H9 (cell line): ENCODE results near the gene PLD4. TPM values are rescaled to one million over a fixed set of nuclear protein-coding genes. Genes with fewer than 3 reads are reported as not detected.

Experiments
- DNase-seq: peaks from one replicate; pipeline ENCODE4 v3.0.0-alpha.2; 2017
- H2AFZ ChIP-seq: one replicate; pipeline ENCODE4 v1.6.1; 2013; ENCODE audit warnings: mild to moderate bottlenecking, low read length, control low read depth, moderate library complexity
- H2AK5ac ChIP-seq: 2 replicates; pipeline ENCODE4 v1.6.1; 2013; ENCODE audit warnings: low read length, control low read depth, mixed read lengths; ENCODE audit not compliant: insufficient read length
- H2BK120ac ChIP-seq: one replicate; pipeline ENCODE4 v1.6.1; 2013; ENCODE audit warnings: low read depth, mild to moderate bottlenecking, low read length, control low read depth, inconsistent platforms; ENCODE audit not compliant: poor library complexity, severe bottlenecking
- H2BK12ac ChIP-seq: 2 replicates; pipeline ENCODE4 v1.6.1; 2013; ENCODE audit warnings: low read length, control low read depth, mixed read lengths, low read depth; ENCODE audit not compliant: insufficient read length
- H2BK15ac ChIP-seq: 2 replicates; pipeline ENCODE4 v1.6.1; 2013; ENCODE audit warnings: low read depth, low read length, control low read depth
- H2BK20ac ChIP-seq: one replicate; pipeline ENCODE4 v1.6.1; 2013; ENCODE audit warnings: low read depth, mild to moderate bottlenecking, low read length, control low read depth, inconsistent platforms; ENCODE audit not compliant: poor library complexity, severe bottlenecking
- H2BK5ac ChIP-seq: 2 replicates; pipeline ENCODE4 v1.6.1; 2013; ENCODE audit warnings: low read length, control low read depth, mixed read lengths; ENCODE audit not compliant: insufficient read length
- H3K14ac ChIP-seq: 2 replicates; pipeline ENCODE4 v1.6.1; 2013; ENCODE audit warnings: low read length, control low read depth; ENCODE audit not compliant: insufficient read depth
- H3K18ac ChIP-seq: 2 replicates; pipeline ENCODE4 v1.6.1; 2013; ENCODE audit warnings: low read depth, mild to moderate bottlenecking, mixed read lengths, low read length, control low read depth; ENCODE audit not compliant: insufficient read length
- H3K23ac ChIP-seq: 2 replicates; pipeline ENCODE4 v1.6.1; 2013; ENCODE audit warnings: low read length, control low read depth, mixed read lengths, low read depth; ENCODE audit not compliant: insufficient read length
- H3K23me2 ChIP-seq: 2 replicates; pipeline ENCODE4 v1.6.1; 2013; ENCODE audit warnings: low read depth, mild to moderate bottlenecking, mixed read lengths, low read length, control low read depth; ENCODE audit not compliant: insufficient read length, poor library complexity, severe bottlenecking
- H3K27ac ChIP-seq: 2 replicates; pipeline ENCODE4 v1.5.1; 2013; ENCODE audit warnings: low read length, control low read depth, mixed read lengths, low read depth; ENCODE audit not compliant: insufficient read length
- H3K27me3 ChIP-seq: 2 replicates; pipeline ENCODE4 v1.6.1; 2013; ENCODE audit warnings: low read length, control low read depth, inconsistent platforms; ENCODE audit not compliant: insufficient read depth
- H3K4ac ChIP-seq: 2 replicates; pipeline ENCODE4 v1.6.1; 2013; ENCODE audit warnings: low read depth, mild to moderate bottlenecking, control low read depth, inconsistent platforms, low read length, moderate library complexity
- H3K4me1 ChIP-seq: 2 replicates; pipeline ENCODE4 v1.6.1; 2013; ENCODE audit warnings: low read length, control low read depth, inconsistent platforms; ENCODE audit not compliant: insufficient read depth
- H3K4me2 ChIP-seq: 2 replicates; pipeline ENCODE4 v1.6.1; 2013; ENCODE audit warnings: low read length, control low read depth, mixed read lengths; ENCODE audit not compliant: insufficient read length, insufficient read depth
- H3K56ac ChIP-seq: 2 replicates; pipeline ENCODE4 v1.6.1; 2013; ENCODE audit warnings: low read depth, mild to moderate bottlenecking, mixed read lengths, low read length, control low read depth; ENCODE audit not compliant: insufficient read length
- H3K79me1 ChIP-seq: 2 replicates; pipeline ENCODE4 v1.6.1; 2013; ENCODE audit warnings: low read depth, mild to moderate bottlenecking, moderate library complexity, low read length, control low read depth, inconsistent platforms; ENCODE audit not compliant: insufficient read depth, poor library complexity, severe bottlenecking
- H3K79me2 ChIP-seq: 2 replicates; pipeline ENCODE4 v1.6.1; 2013; ENCODE audit warnings: low read length, control low read depth, inconsistent platforms; ENCODE audit not compliant: insufficient read depth
- H3K9ac ChIP-seq: 2 replicates; pipeline ENCODE4 v1.6.1; 2013; ENCODE audit warnings: low read length, control low read depth, mixed read lengths; ENCODE audit not compliant: insufficient read length; ENCODE audit errors: extremely low read depth
- H3K9me3 ChIP-seq: one replicate; pipeline ENCODE4 v1.6.1; 2013; ENCODE audit warnings: low read depth, low read length, inconsistent platforms; ENCODE audit not compliant: control insufficient read depth
- H3T11ph ChIP-seq: one replicate; pipeline ENCODE4 v1.6.1; 2013; ENCODE audit warnings: mild to moderate bottlenecking, low read length, control low read depth, inconsistent platforms
- H4K20me1 ChIP-seq: one replicate; pipeline ENCODE4 v1.6.1; 2013; ENCODE audit not compliant: control insufficient read depth, insufficient read length, insufficient read depth
- H4K5ac ChIP-seq: 2 replicates; pipeline ENCODE4 v1.6.1; 2013; ENCODE audit warnings: low read depth, mild to moderate bottlenecking, mixed read lengths, low read length, control low read depth; ENCODE audit not compliant: insufficient read length
- H4K8ac ChIP-seq: replicated peaks from 2 replicates; pipeline ENCODE4 v1.6.1; 2013; ENCODE audit warnings: low read length, control low read depth, mixed read lengths, low read depth; ENCODE audit not compliant: insufficient read length
- H4K91ac ChIP-seq: 2 replicates; pipeline ENCODE4 v1.6.1; 2013; ENCODE audit warnings: low read depth, mild to moderate bottlenecking, moderate library complexity, mixed read lengths, low read length, control low read depth; ENCODE audit not compliant: insufficient read length
- H3K27ac Mint-ChIP-seq, 3 experiments: 2 replicates in 2 of 3; 3 replicates in 1 of 3; pipeline ENCODE4 v1.8.0; 2020 to 2021; ENCODE audit warnings: mixed read lengths in 3 of 3, mild to moderate bottlenecking in 1 of 3, moderate library complexity in 1 of 3
- H3K27me3 Mint-ChIP-seq: 2 replicates; pipeline ENCODE4 v1.8.0; 2021; ENCODE audit warnings: low read depth, mild to moderate bottlenecking, moderate library complexity, mixed read lengths
- H3K36me3 Mint-ChIP-seq, 3 experiments: 2 replicates in 2 of 3; 3 replicates in 1 of 3; pipeline ENCODE4 v1.8.0; 2020 to 2021; ENCODE audit warnings: low read depth in 3 of 3, mixed read lengths in 3 of 3; ENCODE audit not compliant: insufficient read depth in 1 of 3
- H3K4me1 Mint-ChIP-seq, 2 experiments: 2 replicates each; pipeline ENCODE4 v1.8.0; 2020; ENCODE audit warnings: mixed read lengths in 2 of 2
- H3K4me3 Mint-ChIP-seq, 2 experiments: 2 replicates in 1 of 2; 3 replicates in 1 of 2; pipeline ENCODE4 v1.8.0; 2020 to 2021; ENCODE audit warnings: mild to moderate bottlenecking in 2 of 2, mixed read lengths in 2 of 2, moderate library complexity in 1 of 2
- H3K9me3 Mint-ChIP-seq, 2 experiments: 2 replicates in 1 of 2; 3 replicates in 1 of 2; pipeline ENCODE4 v1.8.0; 2020; ENCODE audit warnings: mild to moderate bottlenecking in 2 of 2, mixed read lengths in 2 of 2, moderate library complexity in 1 of 2
- CTCF ChIP-seq: fragments of 200-600 bp; sonication (generic); conservative IDR thresholded peaks from 3 replicates; pipeline ENCODE4 v1.8.0; 2021; ENCODE audit warnings: antibody characterized with exemption, mild to moderate bottlenecking
- WGBS: extraction: QIAGEN DNeasy Blood & Tissue Kit; methylation state at CpG from one replicate; pipeline ENCODE4 v1.1.7; 2013; ENCODE audit warnings: missing lambda C conversion rate, low lambda C conversion rate, mixed read lengths; ENCODE audit not compliant: insufficient read length; ENCODE audit errors: extremely low coverage; 5-methylcytosine and 5-hydroxymethylcytosine counted together
- total RNA-seq: library from RNA; stranded (reverse); gene quantifications from 2 replicates; pipeline ENCODE4 v1.2.1, GENCODE V29; 2021

The PLD4 gene
- total RNA-seq, 1 experiment from 2014 or later: not detected

DNA sequence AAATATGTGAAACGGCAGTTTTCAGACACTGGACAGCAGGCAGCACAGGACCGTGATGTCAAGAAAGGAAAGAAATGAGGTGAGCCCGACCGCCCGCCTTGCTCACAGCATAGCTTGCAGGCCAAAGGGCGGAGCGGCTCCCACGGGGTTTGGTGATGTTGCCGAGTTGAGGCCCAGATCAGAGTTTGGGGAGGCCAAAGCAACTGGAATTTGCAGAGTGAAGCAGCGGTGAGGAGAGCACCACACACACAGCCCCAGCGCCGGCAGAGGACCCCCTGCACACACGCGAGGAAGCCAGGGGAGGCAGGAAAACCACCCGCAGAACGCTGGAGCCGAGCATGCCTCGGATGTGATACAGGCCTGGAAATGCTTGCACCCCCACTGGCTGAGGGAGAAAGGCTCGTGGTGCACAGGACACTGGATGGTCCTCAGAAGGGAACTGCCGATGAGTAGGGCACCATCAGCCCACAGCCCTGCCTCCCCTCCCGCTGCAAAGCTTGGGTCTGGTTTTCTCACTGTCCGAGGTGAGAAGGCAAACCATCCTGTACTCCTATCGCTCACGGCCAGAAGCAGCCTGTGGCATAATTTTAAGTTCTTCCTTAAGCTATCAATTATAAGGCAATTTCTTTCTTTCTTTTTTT is 25.7 kb upstream of the PLD4 start:
- Histone ChIP-seq H3K9me3 (no peaks in the 10 kb centered on the region), H2BK20ac (no peak overlapping the region), H3K27me3 (no peaks in the 10 kb centered on the region), H4K91ac (no peak overlapping the region), H3K9ac (no peak overlapping the region), H3K27ac (no peak overlapping the region), H3K79me1 (no peaks in the 10 kb centered on the region), H2AK5ac (no peak overlapping the region), H3K23ac (no peak overlapping the region), H3K18ac (no peak overlapping the region), H3K4ac (no peak overlapping the region), H2BK15ac (no peak overlapping the region), H3T11ph (no peak overlapping the region), H3K79me2 (no peaks in the 10 kb centered on the region), H4K5ac (no peak overlapping the region), H3K56ac (no peak overlapping the region), H4K8ac (no peak overlapping the region), H3K4me1 (no peaks in the 10 kb centered on the region), H4K20me1 (no peaks in the 10 kb centered on the region), H3K14ac (no peak overlapping the region), H3K4me2 (no peak overlapping the region), H2AFZ (no peak overlapping the region), H2BK120ac (no peak overlapping the region), H2BK5ac (no peak overlapping the region), H3K23me2 (no peaks in the 10 kb centered on the region), H2BK12ac (no peak overlapping the region)
- no peak overlapping the region for H3K4me3 Mint-ChIP-seq
- no peaks in the 10 kb centered on the region for H3K36me3 Mint-ChIP-seq
- H3K27ac Mint-ChIP-seq: no peak overlapping the region
- H3K9me3 Mint-ChIP-seq: no peaks in the 10 kb centered on the region
- peaks cover 0 to 4% of the 10 kb centered on the region in 2 experiments; a peak in 1 of 4 replicates for H3K4me1 Mint-ChIP-seq
- H3K27me3 Mint-ChIP-seq: peaks cover 41% of the 10 kb centered on the region
- DNase-seq: peak; percentile 30
- no peak for TF ChIP-seq CTCF
- WGBS: no CpG with 5 or more reads among the region's 24 CpGs
